Ishikawa (cell line): ENCODE measurements around the gene IQCM.

Experiments
- CEBPB ChIP-seq: IDR thresholded peaks from 2 replicates; pipeline ENCODE4 v1.6.1; 2012
- CREB1 ChIP-seq: IDR thresholded peaks from 2 replicates; pipeline ENCODE4 v1.6.1; 2012; ENCODE audit warnings: low read depth
- EP300 ChIP-seq: IDR thresholded peaks from 2 replicates; pipeline ENCODE4 v1.6.1; 2012; ENCODE audit warnings: borderline replicate concordance
- FOXM1 ChIP-seq: IDR thresholded peaks from 2 replicates; pipeline ENCODE4 v1.6.1; 2012; ENCODE audit warnings: low read depth, borderline replicate concordance
- MAX ChIP-seq: IDR thresholded peaks from 2 replicates; pipeline ENCODE4 v1.6.1; 2012
- NFIC ChIP-seq: IDR thresholded peaks from 2 replicates; pipeline ENCODE4 v1.6.1; 2012
- RAD21 ChIP-seq: IDR thresholded peaks from 2 replicates; pipeline ENCODE4 v1.6.1; 2012; ENCODE audit warnings: low read depth
- REST ChIP-seq: IDR thresholded peaks from 2 replicates; pipeline ENCODE4 v1.6.1; 2012; ENCODE audit warnings: low read depth, mild to moderate bottlenecking
- TAF1 ChIP-seq: IDR thresholded peaks from 2 replicates; pipeline ENCODE4 v1.6.1; 2012; ENCODE audit warnings: low read depth, mild to moderate bottlenecking
- TCF12 ChIP-seq: IDR thresholded peaks from 2 replicates; pipeline ENCODE4 v1.6.1; 2012; ENCODE audit warnings: low read depth
- TEAD4 ChIP-seq: IDR thresholded peaks from 2 replicates; pipeline ENCODE4 v1.6.1; 2012
- YY1 ChIP-seq: IDR thresholded peaks from 2 replicates; pipeline ENCODE4 v1.6.1; 2012; ENCODE audit warnings: low read depth
- TF ChIP-seq, protein P1 (sequence below): IDR thresholded peaks from 2 replicates; pipeline ENCODE4 v1.6.1; 2012

DNA sequence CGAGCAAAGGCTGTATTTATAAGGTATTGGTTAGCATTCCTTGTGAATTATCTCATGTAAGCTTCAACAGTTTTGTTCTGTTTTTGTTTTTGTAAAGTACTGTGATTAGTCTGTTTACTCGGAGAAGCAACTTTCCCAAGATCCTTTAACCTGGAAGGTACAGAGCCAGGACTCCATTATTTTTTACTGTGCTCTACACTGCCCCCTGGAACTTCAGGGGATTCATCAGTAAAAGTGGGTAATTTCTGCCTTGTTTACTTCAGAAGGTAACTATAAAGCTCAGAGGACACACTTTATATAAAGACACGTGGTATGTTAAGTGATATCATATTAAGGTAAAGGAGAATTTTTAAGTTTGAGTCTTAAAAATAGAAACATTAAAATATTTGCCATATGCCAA is 124.9 kb downstream of the IQCM start:
- no peak for TF ChIP-seq YY1
- TF ChIP-seq FOXM1, result no peak
- TF ChIP-seq EP300, result no peak
- TF ChIP-seq, protein P1, sequence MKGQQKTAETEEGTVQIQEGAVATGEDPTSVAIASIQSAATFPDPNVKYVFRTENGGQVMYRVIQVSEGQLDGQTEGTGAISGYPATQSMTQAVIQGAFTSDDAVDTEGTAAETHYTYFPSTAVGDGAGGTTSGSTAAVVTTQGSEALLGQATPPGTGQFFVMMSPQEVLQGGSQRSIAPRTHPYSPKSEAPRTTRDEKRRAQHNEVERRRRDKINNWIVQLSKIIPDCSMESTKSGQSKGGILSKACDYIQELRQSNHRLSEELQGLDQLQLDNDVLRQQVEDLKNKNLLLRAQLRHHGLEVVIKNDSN, result no peak
- TF ChIP-seq RAD21, result no peak
- no peak for TF ChIP-seq TEAD4
- no peak for TF ChIP-seq TCF12
- no peak for TF ChIP-seq MAX
- no peak for TF ChIP-seq NFIC
- TF ChIP-seq REST, result no peak
- TF ChIP-seq TAF1, result no peak
- TF ChIP-seq CEBPB, result no peak
- no peak for TF ChIP-seq CREB1
